Measurements from ENCODE around the gene CCT5. TPM values are rescaled to one million over a fixed set of nuclear protein-coding genes. Genes with fewer than 3 reads are reported as not detected.

Gene CCT5
- total RNA-seq, 1 experiment from 2014 or later, result 548 TPM

DNA sequence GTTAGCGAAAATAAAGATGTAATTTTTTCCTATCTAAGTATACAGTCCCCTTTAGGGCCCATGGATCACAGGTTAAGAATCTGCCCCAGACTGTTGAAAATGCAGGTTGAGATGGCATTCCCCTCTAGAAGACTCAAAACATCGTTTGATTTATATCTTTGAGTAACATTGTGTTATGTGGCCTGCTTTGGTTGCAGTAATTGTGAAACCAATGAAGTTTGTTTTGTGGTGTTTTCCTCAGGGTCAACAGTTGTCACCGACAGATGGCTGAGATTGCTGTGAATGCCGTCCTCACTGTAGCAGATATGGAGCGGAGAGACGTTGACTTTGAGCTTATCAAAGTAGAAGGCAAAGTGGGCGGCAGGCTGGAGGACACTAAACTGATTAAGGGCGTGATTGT, 7.8 kb downstream of the CCT5 start:
- DNase-seq (ENCODE audit: low spot score) (no peak), ATAC-seq (no peak)
- no peaks in the 10 kb centered on the region for H3K27me3 Mint-ChIP-seq (ENCODE audit: low read depth)
- no peak overlapping the region for H3K4me3 Mint-ChIP-seq
- no peak for TF ChIP-seq TP53 (CRISPR knock-in tag; IDR thresholded peaks at IDR 0.05)
- no peak for TF ChIP-seq NR3C1 (CRISPR knock-in tag; conservative IDR thresholded peaks at IDR 0.05; ENCODE audit: low read depth)
- TF ChIP-seq NFE2L1 (CRISPR knock-in tag; IDR thresholded peaks at IDR 0.05), result no peak
- no peak for TF ChIP-seq ATF1 (CRISPR knock-in tag; IDR thresholded peaks at IDR 0.05)
- TF ChIP-seq, protein P1, sequence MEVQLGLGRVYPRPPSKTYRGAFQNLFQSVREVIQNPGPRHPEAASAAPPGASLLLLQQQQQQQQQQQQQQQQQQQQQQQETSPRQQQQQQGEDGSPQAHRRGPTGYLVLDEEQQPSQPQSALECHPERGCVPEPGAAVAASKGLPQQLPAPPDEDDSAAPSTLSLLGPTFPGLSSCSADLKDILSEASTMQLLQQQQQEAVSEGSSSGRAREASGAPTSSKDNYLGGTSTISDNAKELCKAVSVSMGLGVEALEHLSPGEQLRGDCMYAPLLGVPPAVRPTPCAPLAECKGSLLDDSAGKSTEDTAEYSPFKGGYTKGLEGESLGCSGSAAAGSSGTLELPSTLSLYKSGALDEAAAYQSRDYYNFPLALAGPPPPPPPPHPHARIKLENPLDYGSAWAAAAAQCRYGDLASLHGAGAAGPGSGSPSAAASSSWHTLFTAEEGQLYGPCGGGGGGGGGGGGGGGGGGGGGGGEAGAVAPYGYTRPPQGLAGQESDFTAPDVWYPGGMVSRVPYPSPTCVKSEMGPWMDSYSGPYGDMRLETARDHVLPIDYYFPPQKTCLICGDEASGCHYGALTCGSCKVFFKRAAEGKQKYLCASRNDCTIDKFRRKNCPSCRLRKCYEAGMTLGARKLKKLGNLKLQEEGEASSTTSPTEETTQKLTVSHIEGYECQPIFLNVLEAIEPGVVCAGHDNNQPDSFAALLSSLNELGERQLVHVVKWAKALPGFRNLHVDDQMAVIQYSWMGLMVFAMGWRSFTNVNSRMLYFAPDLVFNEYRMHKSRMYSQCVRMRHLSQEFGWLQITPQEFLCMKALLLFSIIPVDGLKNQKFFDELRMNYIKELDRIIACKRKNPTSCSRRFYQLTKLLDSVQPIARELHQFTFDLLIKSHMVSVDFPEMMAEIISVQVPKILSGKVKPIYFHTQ (CRISPR knock-in tag; IDR thresholded peaks at IDR 0.05), result no peak
- TF ChIP-seq PRRX2 (CRISPR knock-in tag; IDR thresholded peaks at IDR 0.05), result no peak
- no peak for TF ChIP-seq NR2C2 (CRISPR knock-in tag; IDR thresholded peaks at IDR 0.05)
- TF ChIP-seq SOX15 (CRISPR knock-in tag; IDR thresholded peaks at IDR 0.05), result no peak
- no peak for TF ChIP-seq NFATC4 (CRISPR knock-in tag; IDR thresholded peaks at IDR 0.05)
- no peak for TF ChIP-seq ESRRA (CRISPR knock-in tag; IDR thresholded peaks at IDR 0.05; ENCODE audit: borderline replicate concordance)
- TF ChIP-seq, protein P2, sequence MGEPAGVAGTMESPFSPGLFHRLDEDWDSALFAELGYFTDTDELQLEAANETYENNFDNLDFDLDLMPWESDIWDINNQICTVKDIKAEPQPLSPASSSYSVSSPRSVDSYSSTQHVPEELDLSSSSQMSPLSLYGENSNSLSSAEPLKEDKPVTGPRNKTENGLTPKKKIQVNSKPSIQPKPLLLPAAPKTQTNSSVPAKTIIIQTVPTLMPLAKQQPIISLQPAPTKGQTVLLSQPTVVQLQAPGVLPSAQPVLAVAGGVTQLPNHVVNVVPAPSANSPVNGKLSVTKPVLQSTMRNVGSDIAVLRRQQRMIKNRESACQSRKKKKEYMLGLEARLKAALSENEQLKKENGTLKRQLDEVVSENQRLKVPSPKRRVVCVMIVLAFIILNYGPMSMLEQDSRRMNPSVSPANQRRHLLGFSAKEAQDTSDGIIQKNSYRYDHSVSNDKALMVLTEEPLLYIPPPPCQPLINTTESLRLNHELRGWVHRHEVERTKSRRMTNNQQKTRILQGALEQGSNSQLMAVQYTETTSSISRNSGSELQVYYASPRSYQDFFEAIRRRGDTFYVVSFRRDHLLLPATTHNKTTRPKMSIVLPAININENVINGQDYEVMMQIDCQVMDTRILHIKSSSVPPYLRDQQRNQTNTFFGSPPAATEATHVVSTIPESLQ (CRISPR knock-in tag; IDR thresholded peaks at IDR 0.05), result no peak
- TF ChIP-seq, protein P3, sequence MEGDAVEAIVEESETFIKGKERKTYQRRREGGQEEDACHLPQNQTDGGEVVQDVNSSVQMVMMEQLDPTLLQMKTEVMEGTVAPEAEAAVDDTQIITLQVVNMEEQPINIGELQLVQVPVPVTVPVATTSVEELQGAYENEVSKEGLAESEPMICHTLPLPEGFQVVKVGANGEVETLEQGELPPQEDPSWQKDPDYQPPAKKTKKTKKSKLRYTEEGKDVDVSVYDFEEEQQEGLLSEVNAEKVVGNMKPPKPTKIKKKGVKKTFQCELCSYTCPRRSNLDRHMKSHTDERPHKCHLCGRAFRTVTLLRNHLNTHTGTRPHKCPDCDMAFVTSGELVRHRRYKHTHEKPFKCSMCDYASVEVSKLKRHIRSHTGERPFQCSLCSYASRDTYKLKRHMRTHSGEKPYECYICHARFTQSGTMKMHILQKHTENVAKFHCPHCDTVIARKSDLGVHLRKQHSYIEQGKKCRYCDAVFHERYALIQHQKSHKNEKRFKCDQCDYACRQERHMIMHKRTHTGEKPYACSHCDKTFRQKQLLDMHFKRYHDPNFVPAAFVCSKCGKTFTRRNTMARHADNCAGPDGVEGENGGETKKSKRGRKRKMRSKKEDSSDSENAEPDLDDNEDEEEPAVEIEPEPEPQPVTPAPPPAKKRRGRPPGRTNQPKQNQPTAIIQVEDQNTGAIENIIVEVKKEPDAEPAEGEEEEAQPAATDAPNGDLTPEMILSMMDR (IDR thresholded peaks at IDR 0.05), result no peak
- TF ChIP-seq MYBL2 (CRISPR knock-in tag; IDR thresholded peaks at IDR 0.05), result no peak
- ChIA-PET CTCF (no interaction called here), POLR2A (no interaction called here)
- peaks cover 12% of the 10 kb centered on the region for H3K4me1 Mint-ChIP-seq
- H3K27ac Mint-ChIP-seq, result 0 out of 2 replicates have a peak overlapping the region, but pooled peaks have one; percentile 6
- peaks cover 95% of the 10 kb centered on the region for H3K36me3 Mint-ChIP-seq
- no peaks in the 10 kb centered on the region for H3K9me3 Mint-ChIP-seq

DNA sequence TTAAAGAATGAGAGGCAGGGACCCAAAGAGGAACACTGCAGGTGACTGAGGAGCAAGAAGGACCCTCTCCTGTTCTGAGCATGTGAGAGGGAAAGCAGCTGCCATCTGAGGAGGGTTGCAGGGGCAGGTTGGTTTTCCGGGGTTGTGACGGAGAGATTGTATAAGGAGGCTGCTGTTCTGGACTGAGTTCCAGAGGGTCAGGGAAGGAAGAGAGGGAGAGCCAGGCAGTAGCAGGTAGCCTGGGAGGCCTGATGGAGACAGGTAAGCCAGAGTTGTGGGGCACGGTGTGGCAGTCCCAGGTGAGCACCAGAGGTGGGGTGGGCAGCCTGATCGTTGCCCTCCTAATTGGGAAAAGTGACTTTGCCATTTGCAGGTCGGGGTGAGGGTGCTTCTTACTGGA, 9.8 kb downstream of the CCT5 start:
- H3K4me3 Mint-ChIP-seq, result no peak overlapping the region
- no peaks in the 10 kb centered on the region for H3K27me3 Mint-ChIP-seq (ENCODE audit: low read depth)
- DNase-seq (ENCODE audit: low spot score) (no peak), ATAC-seq (no peak)
- H3K4me1 Mint-ChIP-seq, result no peaks in the 10 kb centered on the region
- ChIA-PET POLR2A (no interaction called here), CTCF (no interaction called here)
- H3K27ac Mint-ChIP-seq, result no peak overlapping the region
- H3K9me3 Mint-ChIP-seq, result no peaks in the 10 kb centered on the region
- H3K36me3 Mint-ChIP-seq, result peaks cover 94% of the 10 kb centered on the region
- TF ChIP-seq NR1H2 (CRISPR knock-in tag; IDR thresholded peaks at IDR 0.05) (no peak), ZBTB21 (CRISPR knock-in tag; IDR thresholded peaks at IDR 0.05; ENCODE audit: borderline replicate concordance) (no peak), CREB1 (CRISPR knock-in tag; IDR thresholded peaks at IDR 0.05) (no peak), JAZF1 (CRISPR knock-in tag; IDR thresholded peaks at IDR 0.05) (no peak)

DNA sequence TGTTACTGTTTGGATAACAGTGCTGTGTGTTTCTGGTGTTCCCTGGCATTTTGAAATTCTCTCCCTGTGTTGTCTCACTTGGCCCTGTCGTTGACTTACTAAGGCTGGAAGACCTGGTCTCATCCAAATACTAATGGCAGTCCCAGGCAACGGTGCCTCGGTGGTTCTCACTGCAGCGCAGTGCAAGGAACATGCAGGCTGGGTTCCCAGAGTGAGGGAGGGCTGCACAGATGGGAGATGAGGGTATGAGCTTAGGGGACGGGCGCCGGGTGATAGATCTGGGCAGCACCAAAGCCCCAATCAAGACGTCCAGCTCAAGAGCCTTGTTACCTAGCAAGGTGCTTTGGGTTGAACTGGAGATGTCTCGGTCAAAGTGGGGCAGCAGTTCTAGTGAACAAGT, 11.0 kb downstream of the CCT5 start:
- CTCF ChIA-PET, result no interaction called here
- TF ChIP-seq ATF1 (CRISPR knock-in tag; IDR thresholded peaks at IDR 0.05) (no peak), FOXJ3 (CRISPR knock-in tag; IDR thresholded peaks at IDR 0.05; ENCODE audit: borderline replicate concordance) (no peak), IRF2 (CRISPR knock-in tag; IDR thresholded peaks at IDR 0.05; ENCODE audit: borderline replicate concordance, low read depth) (no peak), NR1H2 (CRISPR knock-in tag; IDR thresholded peaks at IDR 0.05) (no peak), CREB1 (CRISPR knock-in tag; IDR thresholded peaks at IDR 0.05) (no peak), ZNF232 (CRISPR knock-in tag; IDR thresholded peaks at IDR 0.05) (no peak), FOXP1 (CRISPR knock-in tag; IDR thresholded peaks at IDR 0.05; ENCODE audit: borderline replicate concordance) (no peak), ZNF396 (CRISPR knock-in tag; IDR thresholded peaks at IDR 0.05; ENCODE audit: borderline replicate concordance) (no peak), ETV6 (CRISPR knock-in tag; IDR thresholded peaks at IDR 0.05) (no peak)
- TF ChIP-seq, protein P4, sequence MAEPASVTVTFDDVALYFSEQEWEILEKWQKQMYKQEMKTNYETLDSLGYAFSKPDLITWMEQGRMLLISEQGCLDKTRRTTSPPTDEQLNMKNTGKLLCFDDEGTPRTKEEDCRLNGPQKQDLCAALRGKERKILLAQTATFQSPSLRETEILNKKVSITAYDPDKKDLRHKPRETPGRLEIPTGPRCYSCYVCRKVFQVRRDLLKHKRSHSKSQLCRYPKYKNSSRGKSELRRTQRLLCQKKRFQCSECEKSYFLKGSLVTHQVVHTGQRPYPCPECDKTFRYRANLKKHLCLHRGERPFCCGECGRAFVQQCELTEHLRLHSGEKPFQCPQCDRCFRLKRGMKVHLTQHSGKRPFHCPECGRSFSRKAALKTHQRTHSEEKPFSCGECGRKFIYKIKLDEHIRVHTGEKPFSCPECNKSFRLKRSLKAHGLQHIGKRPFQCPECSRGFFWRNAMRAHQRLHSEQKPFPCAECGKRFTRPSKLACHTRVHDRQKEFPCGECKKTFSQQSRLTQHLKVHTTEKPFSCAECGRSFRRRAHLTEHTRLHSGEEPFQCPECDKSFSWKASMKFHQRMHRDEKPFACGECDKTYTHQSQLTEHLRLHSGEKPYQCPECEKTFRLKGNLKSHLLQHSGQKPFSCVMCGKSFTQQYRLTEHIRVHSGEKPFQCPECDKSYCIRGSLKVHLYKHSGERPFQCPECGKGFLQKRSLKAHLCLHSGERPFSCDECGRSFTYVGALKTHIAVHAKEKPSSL (CRISPR knock-in tag; conservative IDR thresholded peaks at IDR 0.05), result no peak
- TF ChIP-seq, protein P5, sequence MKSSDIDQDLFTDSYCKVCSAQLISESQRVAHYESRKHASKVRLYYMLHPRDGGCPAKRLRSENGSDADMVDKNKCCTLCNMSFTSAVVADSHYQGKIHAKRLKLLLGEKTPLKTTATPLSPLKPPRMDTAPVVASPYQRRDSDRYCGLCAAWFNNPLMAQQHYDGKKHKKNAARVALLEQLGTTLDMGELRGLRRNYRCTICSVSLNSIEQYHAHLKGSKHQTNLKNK (CRISPR knock-in tag; IDR thresholded peaks at IDR 0.05), result no peak

More for the DNA sequence above, 11.0 kb downstream of the CCT5 start:
- peaks cover 83% of the 10 kb centered on the region for H3K36me3 Mint-ChIP-seq
- no peaks in the 10 kb centered on the region for H3K9me3 Mint-ChIP-seq
- H3K27ac Mint-ChIP-seq, result no peak overlapping the region
- H3K4me1 Mint-ChIP-seq, result no peaks in the 10 kb centered on the region
- H3K27me3 Mint-ChIP-seq (ENCODE audit: low read depth), result no peaks in the 10 kb centered on the region
- no peak overlapping the region for H3K4me3 Mint-ChIP-seq
- DNase-seq (ENCODE audit: low spot score) (no peak), ATAC-seq (no peak)
- POLR2A ChIA-PET, result no interaction called here

All from WTC11 (cell line).